ENCODE results near the gene PSME3IP1. TPM values are rescaled to one million over a fixed set of nuclear protein-coding genes. Genes with fewer than 3 reads are reported as not detected.

Gene PSME3IP1
- total RNA-seq, 1 donor from 2014 or later = 76.0 TPM

Other genes starting within 250 kb of the PSME3IP1 start
- 0.10 TPM in 1 of 2 replicates, not detected in the other for gene CETP, start 224.1 kb downstream of the PSME3IP1 start, total RNA-seq
- 10.0 and 15.7 TPM in 2 replicates for gene NLRC5, start 196.5 kb downstream of the PSME3IP1 start, total RNA-seq
- gene CPNE2, start 93.5 kb downstream of the PSME3IP1 start, total RNA-seq = 12.1 and 24.7 TPM in 2 replicates
- 39.6 and 42.1 TPM in 2 replicates for gene RSPRY1, start 290 bp upstream of the PSME3IP1 start, total RNA-seq
- 60.6 and 76.3 TPM in 2 replicates for gene ARL2BP, start 59.2 kb upstream of the PSME3IP1 start, total RNA-seq
- not detected in 2 replicates for gene PLLP, start 98.6 kb upstream of the PSME3IP1 start, total RNA-seq
- gene CCL22, start 172.7 kb upstream of the PSME3IP1 start, total RNA-seq = not detected in 2 replicates
- gene CX3CL1, start 186.5 kb upstream of the PSME3IP1 start, total RNA-seq = not detected in 2 replicates
- gene CCL17, start 218.7 kb upstream of the PSME3IP1 start, total RNA-seq = not detected in 2 replicates